HPDE6-E6E7 (cell line): Measurements from ENCODE around the gene TMEM54.

Experiments used
- DNase-seq: peaks from one replicate; pipeline ENCODE4 v3.0.0; 2011; ENCODE audit warnings: missing footprints; ENCODE audit errors: extremely low spot score

Gene TMEM54

GRCh38 chr1:32864375-32865019 lies 36.7 kb downstream of the TMEM54 start:
- no peak for DNase-seq

- no peak for DNase-seq
Observed at GRCh38 chr1:32863881-32864245, 37.3 kb downstream of the TMEM54 start.

- DNase-seq, result no peak
Observed at GRCh38 chr1:32863218-32863880, 37.8 kb downstream of the TMEM54 start.

- no peak for DNase-seq
Observed at GRCh38 chr1:32861904-32862695, 39.1 kb downstream of the TMEM54 start.

GRCh38 chr1:32860566-32860965 lies 40.6 kb downstream of the TMEM54 start:
- DNase-seq, result no peak

GRCh38 chr1:32859915-32860314 lies 41.3 kb downstream of the TMEM54 start:
- DNase-seq, result no peak

- no peak for DNase-seq
Observed at GRCh38 chr1:32858791-32859190, 42.4 kb downstream of the TMEM54 start.

GRCh38 chr1:32858136-32858535 lies 43.1 kb downstream of the TMEM54 start:
- DNase-seq, result no peak

GRCh38 chr1:32855861-32856617 lies 45.1 kb downstream of the TMEM54 start:
- DNase-seq, result no peak

GRCh38 chr1:32848354-32849063 lies 52.7 kb downstream of the TMEM54 start:
- DNase-seq, result no peak
